ENCODE measurements around the gene HELT.
"Not testable (repeated sequence)": the region's sequence is repeated elsewhere in the genome, so short reads cannot be mapped to it uniquely, and the experiment has no call there.

Gene HELT

DNA sequence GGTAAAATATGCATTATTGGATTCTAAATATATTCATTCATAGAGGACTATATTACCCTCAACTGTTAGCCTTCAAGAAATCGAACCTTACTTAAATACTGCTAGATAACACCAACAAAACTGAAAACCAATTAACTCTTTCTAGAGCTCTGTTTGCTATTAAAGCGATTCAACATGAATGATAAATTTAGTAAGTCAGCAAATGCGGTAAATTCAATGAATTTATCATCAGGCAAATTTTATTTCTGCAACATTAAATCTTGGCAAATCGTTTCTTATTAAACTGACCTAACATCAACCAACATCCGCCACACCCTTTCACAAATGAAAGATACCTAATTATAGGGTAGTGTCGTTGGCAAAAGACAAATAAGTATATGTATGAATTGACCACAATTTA is 26.4 kb upstream of the HELT start:
- FAIRE-seq (no peak), DNase-seq (ENCODE audit: insufficient read length, low spot score) (no peak)
- TF ChIP-seq POLR2A (IDR thresholded peaks at IDR 0.05; ENCODE audit: low read depth, low read length), result no peak

- no peak for TF ChIP-seq POLR2A (IDR thresholded peaks at IDR 0.05; ENCODE audit: low read depth, low read length)
- FAIRE-seq, result no peak
- DNase-seq (ENCODE audit: insufficient read length, low spot score), result no peak
Measured at GRCh38 chr4:184992422-184992821, 25.9 kb upstream of the HELT start.

- TF ChIP-seq POLR2A (IDR thresholded peaks at IDR 0.05; ENCODE audit: low read depth, low read length), result no peak
- no peak for FAIRE-seq
- DNase-seq (ENCODE audit: insufficient read length, low spot score), result no peak
Measured at GRCh38 chr4:184993247-184993646, 25.0 kb upstream of the HELT start.

- FAIRE-seq, result no peak
- DNase-seq (ENCODE audit: insufficient read length, low spot score), result no peak
- no peak for TF ChIP-seq POLR2A (IDR thresholded peaks at IDR 0.05; ENCODE audit: low read depth, low read length)
Measured at GRCh38 chr4:184994010-184994622, 24.2 kb upstream of the HELT start.

GRCh38 chr4:184994623-184995010 is 23.7 kb upstream of the HELT start:
- FAIRE-seq (no peak), DNase-seq (ENCODE audit: insufficient read length, low spot score) (no peak)
- TF ChIP-seq POLR2A (IDR thresholded peaks at IDR 0.05; ENCODE audit: low read depth, low read length), result no peak

- not testable (repeated sequence) for FAIRE-seq; DNase-seq (ENCODE audit: insufficient read length, low spot score)
Measured at GRCh38 chr4:184997656-184998055, 20.6 kb upstream of the HELT start.

GRCh38 chr4:185002784-185003183 is 15.5 kb upstream of the HELT start:
- FAIRE-seq (no peak), DNase-seq (ENCODE audit: insufficient read length, low spot score) (no peak)
- no peak for TF ChIP-seq POLR2A (IDR thresholded peaks at IDR 0.05; ENCODE audit: low read depth, low read length)

DNA sequence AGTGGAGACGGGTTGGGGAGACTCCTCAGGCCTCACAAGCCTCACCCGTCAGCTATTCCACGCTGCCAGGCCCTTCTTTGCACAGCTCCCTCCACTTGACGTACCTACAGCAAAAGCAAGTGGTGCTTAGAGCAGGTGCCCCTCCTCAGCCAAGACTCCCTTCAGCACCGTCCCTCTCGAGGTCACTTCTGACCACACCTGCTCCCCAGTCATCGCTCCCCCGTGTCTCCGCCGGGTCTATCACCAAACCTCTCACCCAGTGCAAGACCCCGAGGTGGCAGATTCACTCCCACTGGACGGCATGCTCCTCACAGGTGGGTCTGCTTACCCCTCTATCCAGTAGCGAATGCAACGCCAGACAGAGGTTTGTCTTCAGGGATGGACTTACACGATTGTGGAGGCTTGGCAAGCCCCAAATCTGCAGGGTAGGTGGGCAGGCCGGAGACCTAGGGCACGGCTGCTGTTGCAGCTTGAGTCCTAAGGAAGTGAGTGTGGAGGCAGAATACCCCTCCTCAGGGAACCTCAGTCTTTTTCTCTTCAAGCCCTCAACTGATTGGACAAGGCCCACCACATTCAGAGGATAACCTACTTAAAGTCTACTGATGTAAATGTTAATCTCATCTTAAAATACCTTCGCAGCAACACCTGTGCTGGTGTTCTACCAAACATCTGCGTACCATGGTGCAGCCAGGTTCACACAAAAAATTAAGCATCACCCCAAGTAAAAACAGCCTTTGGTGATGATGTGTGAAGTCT is 14.5 kb upstream of the HELT start:
- no peak for FAIRE-seq

DNA sequence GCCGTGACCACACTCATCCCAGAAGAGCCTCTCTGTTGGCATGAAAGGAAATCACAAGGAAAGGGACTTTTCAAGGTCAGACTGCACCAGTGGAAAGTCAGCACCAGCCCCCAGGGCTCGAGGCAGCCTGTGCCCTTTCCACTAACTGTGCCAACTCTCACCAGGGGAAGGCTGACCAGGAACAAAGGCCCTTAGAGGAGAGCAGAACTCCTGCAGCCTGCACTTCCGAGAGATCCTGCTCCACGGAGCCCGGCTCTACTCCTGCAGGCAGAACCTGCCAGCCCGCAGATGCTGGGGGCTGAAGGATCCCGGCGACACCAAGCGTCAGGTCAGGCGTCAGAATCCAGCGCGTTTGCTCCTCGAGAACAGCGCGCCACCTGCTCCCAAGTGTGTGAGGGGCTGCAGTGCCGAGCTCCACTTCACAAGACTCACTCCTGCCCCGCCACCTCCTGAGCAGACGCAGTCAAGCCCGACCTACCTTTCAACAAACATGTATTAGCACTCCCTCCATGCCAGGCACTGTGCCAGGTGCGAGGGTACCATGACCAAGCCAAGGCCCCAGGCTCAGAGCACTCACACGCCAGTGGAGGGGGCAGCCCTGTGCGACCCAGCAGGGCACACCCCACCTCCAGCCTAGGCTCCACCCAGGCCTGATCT is 13.6 kb upstream of the HELT start:
- FAIRE-seq, result no peak
- TF ChIP-seq POLR2A (IDR thresholded peaks at IDR 0.05; ENCODE audit: low read depth, low read length), result no peak
- no peak for DNase-seq (ENCODE audit: insufficient read length, low spot score)

More for the DNA sequence above, 14.5 kb upstream of the HELT start:
- no peak for DNase-seq (ENCODE audit: insufficient read length, low spot score)
- no peak for TF ChIP-seq POLR2A (IDR thresholded peaks at IDR 0.05; ENCODE audit: low read depth, low read length)

DNA sequence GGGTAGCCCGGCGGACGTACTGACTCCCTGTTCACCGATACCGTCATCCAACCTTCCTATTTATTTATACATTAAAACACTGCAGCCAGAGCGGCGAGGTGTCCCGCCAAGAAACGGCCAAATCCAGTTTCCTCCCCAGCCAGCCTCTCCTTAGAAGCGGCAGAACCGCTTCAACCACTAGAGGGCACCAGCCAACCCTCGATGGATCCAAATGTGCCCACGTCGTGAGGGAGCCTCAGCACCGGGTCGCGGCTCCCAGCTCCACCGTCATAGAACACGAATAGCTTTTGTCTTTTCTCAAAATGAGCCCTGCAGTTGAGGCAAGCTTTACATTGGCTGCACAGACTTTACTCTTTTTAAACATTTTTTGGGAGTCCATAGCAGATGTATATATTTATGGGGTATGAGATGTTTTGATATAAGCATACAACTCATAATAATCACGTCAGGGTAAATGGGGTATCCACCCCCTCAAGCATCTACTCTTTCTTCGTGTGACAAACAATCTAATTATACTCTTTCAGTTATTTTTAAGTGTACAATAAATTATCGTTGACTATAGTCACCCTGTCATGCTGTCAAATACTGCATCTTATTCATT is 13.0 kb upstream of the HELT start:
- no peak for TF ChIP-seq POLR2A (IDR thresholded peaks at IDR 0.05; ENCODE audit: low read depth, low read length)
- no peak for FAIRE-seq
- peak; percentile 58 for DNase-seq (ENCODE audit: insufficient read length, low spot score)

DNA sequence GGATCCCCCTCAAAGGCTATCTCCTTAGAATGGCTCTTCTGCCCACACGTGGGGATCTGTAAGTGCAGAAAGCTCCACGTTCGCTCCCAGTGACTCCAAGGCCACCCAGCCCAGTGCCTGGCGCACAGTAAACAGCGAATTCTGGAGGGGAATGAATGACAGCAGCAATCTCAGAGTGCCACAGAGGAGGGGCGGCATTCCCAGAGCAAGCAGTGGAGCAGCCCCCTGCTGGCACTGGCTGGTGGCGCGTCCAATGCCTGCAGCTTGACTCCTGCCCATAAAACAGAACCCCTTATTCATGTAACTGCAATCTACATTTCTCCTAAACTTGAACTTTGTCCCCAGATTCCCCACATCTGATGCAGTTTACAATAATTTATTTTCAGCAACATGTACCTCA is 6.9 kb upstream of the HELT start:
- FAIRE-seq, result no peak
- peak; percentile 12 for DNase-seq (ENCODE audit: insufficient read length, low spot score)
- no peak for TF ChIP-seq POLR2A (IDR thresholded peaks at IDR 0.05; ENCODE audit: low read depth, low read length)

GRCh38 chr4:185013417-185014125 is 4.7 kb upstream of the HELT start:
- DNase-seq (ENCODE audit: insufficient read length, low spot score) (no peak), FAIRE-seq (no peak)
- no peak for TF ChIP-seq POLR2A (IDR thresholded peaks at IDR 0.05; ENCODE audit: low read depth, low read length)

DNA sequence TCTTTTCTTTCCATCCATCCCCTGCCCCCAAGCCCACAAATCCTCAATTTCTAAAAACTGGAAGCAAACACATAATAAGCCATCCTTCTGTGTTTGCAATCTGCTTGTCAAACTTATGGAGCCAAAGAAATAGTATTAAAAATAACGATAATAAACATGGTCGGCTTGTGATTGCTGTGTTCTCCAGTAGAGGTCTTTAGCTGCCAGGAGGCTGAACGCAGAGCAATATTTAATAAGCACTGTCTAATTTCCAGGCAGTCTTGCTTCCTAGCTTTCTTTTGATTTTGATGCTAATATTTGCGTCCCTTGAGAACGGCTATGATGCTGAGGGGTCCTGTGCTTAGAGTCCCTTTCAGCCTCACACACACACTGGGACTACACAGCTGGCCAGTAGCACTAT is 3.2 kb upstream of the HELT start:
- no peak for TF ChIP-seq POLR2A (IDR thresholded peaks at IDR 0.05; ENCODE audit: low read depth, low read length)
- FAIRE-seq, result no peak
- DNase-seq (ENCODE audit: insufficient read length, low spot score), result no peak

Data from H54 (cell line).